K562 (cell line): ENCODE measurements around the gene DYNLT5. TPM values are rescaled to one million over a fixed set of nuclear protein-coding genes. Genes with fewer than 3 reads are reported as not detected.

ENCODE experiments used
- CTBP1 ChIP-seq: fragments of 450-650 bp; IDR thresholded peaks from 2 replicates; pipeline ENCODE4 v1.6.1; 2016; ENCODE audit warnings: borderline replicate concordance
- E2F5 ChIP-seq: sonication (generic); formaldehyde crosslinking; IDR thresholded peaks from 2 replicates; pipeline ENCODE4 v1.8.0; 2022; ENCODE audit warnings: mild to moderate bottlenecking, missing genetic modification reagents
- FOXJ2 ChIP-seq: fragments of 200-800 bp; sonication (Bioruptor generic); IDR thresholded peaks from 2 replicates; pipeline ENCODE4 v1.6.1; 2016; ENCODE audit warnings: missing genetic modification characterization, missing compliant biosample characterization
- GTF3C2 ChIP-seq: IDR thresholded peaks from 3 replicates; pipeline ENCODE4 v1.6.1; 2011; ENCODE audit warnings: borderline replicate concordance, mild to moderate bottlenecking, moderate library complexity; ENCODE audit not compliant: insufficient read length; ENCODE audit errors: extremely low read depth
- HEY1 ChIP-seq: fragments of 250-450 bp; sonication (Bioruptor Pico); IDR thresholded peaks from 2 replicates; pipeline ENCODE4 v1.5.0; 2020; ENCODE audit warnings: mild to moderate bottlenecking, moderate library complexity, borderline replicate concordance
- LCOR ChIP-seq: sonication (generic); formaldehyde crosslinking; IDR thresholded peaks from 2 replicates; pipeline ENCODE4 v1.8.0; 2022; ENCODE audit warnings: mild to moderate bottlenecking, missing genetic modification reagents
- RERE ChIP-seq: sonication (generic); formaldehyde crosslinking; IDR thresholded peaks from 2 replicates; pipeline ENCODE4 v1.8.0; 2023; ENCODE audit warnings: missing genetic modification reagents, mild to moderate bottlenecking, borderline replicate concordance
- SIRT6 ChIP-seq: IDR thresholded peaks from one replicate; pipeline ENCODE4 v1.6.1; 2012; ENCODE audit warnings: low read depth, mild to moderate bottlenecking, control low read depth, inconsistent platforms, low read length, moderate library complexity
- TAF15 ChIP-seq: fragments of 200-400 bp; formaldehyde crosslinking; IDR thresholded peaks from 2 replicates; pipeline ENCODE4 v1.6.1; 2017; ENCODE audit warnings: mild to moderate bottlenecking, low read depth, low read length, moderate library complexity
- ZBTB9 ChIP-seq: fragments of 450-650 bp; formaldehyde crosslinking; IDR thresholded peaks from 2 replicates; pipeline ENCODE4 v1.4.0; 2020; ENCODE audit warnings: mild to moderate bottlenecking, moderate library complexity
- ZNF232 ChIP-seq: sonication (generic); formaldehyde crosslinking; IDR thresholded peaks from 2 replicates; pipeline ENCODE4 v1.8.0; 2022; ENCODE audit warnings: mild to moderate bottlenecking, missing genetic modification reagents
- ZNF253 ChIP-seq: fragments of 250-450 bp; sonication (Bioruptor Pico); conservative IDR thresholded peaks from 2 replicates; pipeline ENCODE4 v1.6.1; 2021; ENCODE audit warnings: mild to moderate bottlenecking
- ZNF436 ChIP-seq: fragments of 250-450, 450-650 bp; sonication (Bioruptor Pico); formaldehyde crosslinking; IDR thresholded peaks from 2 replicates; pipeline ENCODE4 v1.7.0; 2020; ENCODE audit warnings: mild to moderate bottlenecking
- ZNF561 ChIP-seq: fragments of 450-650 bp; formaldehyde crosslinking; conservative IDR thresholded peaks from 2 replicates; pipeline ENCODE4 v1.4.0; 2020; ENCODE audit warnings: mild to moderate bottlenecking, moderate library complexity
- ZNF668 ChIP-seq: fragments of 250-450 bp; sonication (Bioruptor Pico); IDR thresholded peaks from 2 replicates; pipeline ENCODE4 v1.8.0; 2022; ENCODE audit warnings: mild to moderate bottlenecking, inconsistent platforms
- ZSCAN29 ChIP-seq: fragments of 450-650 bp; IDR thresholded peaks from 2 replicates; pipeline ENCODE4 v1.6.1; 2017
- polyA plus RNA-seq, 8 experiments: library from polyadenylated mRNA; depleted of rRNA in 4 of 8; stranded (reverse) in 5 of 8; unstranded in 3 of 8; fragments of >200 nt; fragmentation: Nextera tagmentation in 2 of 8; fragmentation: Illumina TruSeq in 1 of 8; extraction: Ambion mirVana in 2 of 8; extraction: Trizol in 1 of 8; gene quantifications; 2 replicates each; pipeline versions ENCODE4 v1.2.1 to v1.2.3, GENCODE V29; 2011 to 2014; ENCODE audit warnings: inconsistent platforms in 1 of 8, missing spikeins in 1 of 8
- total RNA-seq, 7 experiments: library from RNA; depleted of rRNA in 6 of 7; stranded (reverse); fragments of >200 nt in 6 of 7; fragmentation: Illumina TruSeq in 2 of 7; extraction: Trizol in 2 of 7; gene quantifications; 2 replicates each; pipeline versions ENCODE4 v1.2.1 to v1.2.3, GENCODE V29; 2011 to 2021; ENCODE audit warnings: low replicate concordance in 1 of 7

Gene DYNLT5
- total and polyA plus RNA-seq, 9 of the 15 experiments (the other 6 are each of a cell fraction or from before 2014, with no cell fraction given) = not detected

GRCh38 chr1:66764994-66765578, 12.8 kb downstream of the DYNLT5 start (continued):
- TF ChIP-seq E2F5 (CRISPR knock-in tag) (no peak), LCOR (no peak), TAF15 (no peak), HEY1 (CRISPR knock-in tag) (no peak), ZNF232 (CRISPR knock-in tag) (no peak), GTF3C2 (no peak), ZNF253 (no peak), ZNF561 (CRISPR knock-in tag) (no peak), ZNF436 (no peak), ZSCAN29 (no peak), RERE (CRISPR knock-in tag) (no peak), ZBTB9 (no peak), FOXJ2 (tag) (no peak), SIRT6 (no peak), ZNF668 (CRISPR knock-in tag) (no peak), CTBP1 (no peak)
